ENCODE measurements around the gene TRAF6. TPM values are rescaled to one million over a fixed set of nuclear protein-coding genes. Genes with fewer than 3 reads are reported as not detected.

The TRAF6 gene
- total and polyA plus RNA-seq, 9 of the 15 experiments (the other 6 are each of a cell fraction or from before 2014, with no cell fraction given) = 2.0 to 13.1 (median 8.2) TPM

DNA sequence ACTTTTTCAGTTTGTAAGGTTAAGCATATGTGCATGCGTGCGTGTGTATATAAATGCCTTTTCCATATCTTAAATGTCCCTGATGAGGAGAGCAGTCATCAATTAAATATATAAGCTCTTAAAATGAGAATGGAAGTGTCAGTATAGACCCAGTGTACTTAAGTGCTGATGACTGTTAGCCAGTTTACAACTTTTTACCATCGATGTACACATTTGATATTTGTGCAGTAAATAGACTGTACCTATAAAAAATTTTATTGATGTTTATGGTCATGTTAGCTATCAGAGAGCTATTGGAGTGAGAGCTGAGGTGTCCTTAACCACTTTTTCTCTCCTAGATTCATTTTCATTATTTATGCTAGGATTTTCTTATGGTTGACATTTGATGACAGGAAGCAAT lies 45.4 kb downstream of the TRAF6 start:
- no peaks in the 10 kb centered on the region for H3K36me3 ChIP-seq (ENCODE audit: control insufficient read depth, insufficient read depth, low read length)
- peaks cover 9 to 30% of the 10 kb centered on the region in 2 experiments; a peak in 4 of 5 replicates for H3K27me3 ChIP-seq (ENCODE audit: control insufficient read depth in 2 of 2, insufficient read depth in 2 of 2, low read length in 2 of 2)
- FAIRE-seq (no peak), ATAC-seq (no peak), DNase-seq (ENCODE audit: extremely low read depth in 1 of 4, low spot score in 3 of 4) (no peak)
- no peaks in the 10 kb centered on the region for H4K20me1 ChIP-seq (replicated peaks; ENCODE audit: control insufficient read depth, insufficient read depth, low read length)
- POLR2A ChIA-PET = no interaction called here
- no peak overlapping the region for H2AFZ ChIP-seq (ENCODE audit: low read depth, low read length)
- WGBS (ENCODE audit: insufficient coverage, low coverage, missing lambda C conversion rate) = 0% methylated on average over 3 of the region's 3 CpGs
- intact Hi-C loops (cut with micrococcal nuclease) (no loop called here), in situ Hi-C loops (cut with MboI) (no loop called here)
- TF ChIP-seq BRF1 (IDR thresholded peaks at IDR 0.05; ENCODE audit: borderline replicate concordance, extremely low read depth, insufficient read length) (no peak), MXI1 (IDR thresholded peaks at IDR 0.05; ENCODE audit: low read depth, low read length) (no peak), U2AF1 (optimal IDR thresholded peaks at IDR 0.05; ENCODE audit: low read depth, low read length) (no peak), POLR2H (tag; IDR thresholded peaks at IDR 0.05; ENCODE audit: low read depth) (no peak), CAMTA2 (CRISPR knock-in tag; conservative IDR thresholded peaks at IDR 0.05) (no peak), MCM3 (IDR thresholded peaks at IDR 0.05) (no peak), NCOA6 (IDR thresholded peaks at IDR 0.05) (no peak), U2AF2 (optimal IDR thresholded peaks at IDR 0.05; ENCODE audit: low read depth, low read length) (no peak)
- TF ChIP-seq, protein P1, sequence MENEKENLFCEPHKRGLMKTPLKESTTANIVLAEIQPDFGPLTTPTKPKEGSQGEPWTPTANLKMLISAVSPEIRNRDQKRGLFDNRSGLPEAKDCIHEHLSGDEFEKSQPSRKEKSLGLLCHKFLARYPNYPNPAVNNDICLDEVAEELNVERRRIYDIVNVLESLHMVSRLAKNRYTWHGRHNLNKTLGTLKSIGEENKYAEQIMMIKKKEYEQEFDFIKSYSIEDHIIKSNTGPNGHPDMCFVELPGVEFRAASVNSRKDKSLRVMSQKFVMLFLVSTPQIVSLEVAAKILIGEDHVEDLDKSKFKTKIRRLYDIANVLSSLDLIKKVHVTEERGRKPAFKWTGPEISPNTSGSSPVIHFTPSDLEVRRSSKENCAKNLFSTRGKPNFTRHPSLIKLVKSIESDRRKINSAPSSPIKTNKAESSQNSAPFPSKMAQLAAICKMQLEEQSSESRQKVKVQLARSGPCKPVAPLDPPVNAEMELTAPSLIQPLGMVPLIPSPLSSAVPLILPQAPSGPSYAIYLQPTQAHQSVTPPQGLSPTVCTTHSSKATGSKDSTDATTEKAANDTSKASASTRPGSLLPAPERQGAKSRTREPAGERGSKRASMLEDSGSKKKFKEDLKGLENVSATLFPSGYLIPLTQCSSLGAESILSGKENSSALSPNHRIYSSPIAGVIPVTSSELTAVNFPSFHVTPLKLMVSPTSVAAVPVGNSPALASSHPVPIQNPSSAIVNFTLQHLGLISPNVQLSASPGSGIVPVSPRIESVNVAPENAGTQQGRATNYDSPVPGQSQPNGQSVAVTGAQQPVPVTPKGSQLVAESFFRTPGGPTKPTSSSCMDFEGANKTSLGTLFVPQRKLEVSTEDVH (IDR thresholded peaks at IDR 0.05; ENCODE audit: low read depth, partially characterized antibody) = no peak
- H3K9ac ChIP-seq (ENCODE audit: insufficient read depth in 1 of 2, low read depth in 2 of 2, low read length in 2 of 2) = no peak overlapping the region
- no peaks in the 10 kb centered on the region for H3K4me1 ChIP-seq (replicated peaks in 1 of 2; ENCODE audit: control insufficient read depth in 2 of 2, insufficient read depth in 2 of 2, low read length in 2 of 2)
- H3K79me2 ChIP-seq (ENCODE audit: control insufficient read depth, insufficient read depth, low read length) = no peaks in the 10 kb centered on the region
- H3K27ac ChIP-seq (ENCODE audit: extremely low read depth, low read depth, low read length) = no peak overlapping the region
- CTCF ChIA-PET (ENCODE audit: low intra/inter-chr PET ratio) = no interaction called here
- H3K9me1 ChIP-seq (ENCODE audit: control insufficient read depth, insufficient read depth, low read length) = no peaks in the 10 kb centered on the region
- H3K4me2 ChIP-seq (ENCODE audit: insufficient read depth, low read length) = no peak overlapping the region
- H3K9me3 ChIP-seq (replicated peaks; ENCODE audit: control insufficient read depth, insufficient read depth, low read depth, low read length) = no peaks in the 10 kb centered on the region
- BruUV-seq (replicated peaks) = no TSS peak
- no peak overlapping the region for H3K4me3 ChIP-seq
